Liver (tissue), 3 donors: ENCODE measurements around the gene FIBP.

ENCODE experiments used
- EGR1 ChIP-seq, 2 donors: IDR thresholded peaks; 2 replicates each; pipeline ENCODE4 v1.6.1; 2016 to 2018; ENCODE audit warnings: antibody characterized with exemption in 2 of 2, low read depth in 2 of 2
- HNF4G ChIP-seq: IDR thresholded peaks from 2 replicates; pipeline ENCODE4 v1.6.1; 2016; ENCODE audit warnings: antibody characterized with exemption
- MAX ChIP-seq: IDR thresholded peaks from 2 replicates; pipeline ENCODE4 v1.6.1; 2016; ENCODE audit warnings: antibody characterized with exemption
- REST ChIP-seq: IDR thresholded peaks from 2 replicates; pipeline ENCODE4 v1.6.1; 2016; ENCODE audit warnings: antibody characterized with exemption, mild to moderate bottlenecking
- RXRA ChIP-seq, 2 donors: IDR thresholded peaks; 2 replicates each; pipeline ENCODE4 v1.6.1; 2017 to 2018; ENCODE audit warnings: antibody characterized with exemption in 2 of 2, mild to moderate bottlenecking in 1 of 2
- TAF1 ChIP-seq: conservative IDR thresholded peaks from 2 replicates; pipeline ENCODE4 v1.6.1; 2016; ENCODE audit warnings: antibody characterized with exemption, mild to moderate bottlenecking
- YY1 ChIP-seq: IDR thresholded peaks from 2 replicates; pipeline ENCODE4 v1.6.1; 2016; ENCODE audit warnings: antibody characterized with exemption, mild to moderate bottlenecking
- TF ChIP-seq, protein P1 (sequence below): fragments of 150-350 bp; IDR thresholded peaks from 2 replicates; pipeline ENCODE4 v1.5.1; 2017; ENCODE audit warnings: improper control_type of control experiment, low read depth, low read length; ENCODE audit not compliant: missing input control
- TF ChIP-seq, protein P2 (sequence below): IDR thresholded peaks from 2 replicates; pipeline ENCODE4 v1.6.1; 2016; ENCODE audit warnings: antibody characterized with exemption
- donor health status: healthy.
- donor health status: healthy.

DNA sequence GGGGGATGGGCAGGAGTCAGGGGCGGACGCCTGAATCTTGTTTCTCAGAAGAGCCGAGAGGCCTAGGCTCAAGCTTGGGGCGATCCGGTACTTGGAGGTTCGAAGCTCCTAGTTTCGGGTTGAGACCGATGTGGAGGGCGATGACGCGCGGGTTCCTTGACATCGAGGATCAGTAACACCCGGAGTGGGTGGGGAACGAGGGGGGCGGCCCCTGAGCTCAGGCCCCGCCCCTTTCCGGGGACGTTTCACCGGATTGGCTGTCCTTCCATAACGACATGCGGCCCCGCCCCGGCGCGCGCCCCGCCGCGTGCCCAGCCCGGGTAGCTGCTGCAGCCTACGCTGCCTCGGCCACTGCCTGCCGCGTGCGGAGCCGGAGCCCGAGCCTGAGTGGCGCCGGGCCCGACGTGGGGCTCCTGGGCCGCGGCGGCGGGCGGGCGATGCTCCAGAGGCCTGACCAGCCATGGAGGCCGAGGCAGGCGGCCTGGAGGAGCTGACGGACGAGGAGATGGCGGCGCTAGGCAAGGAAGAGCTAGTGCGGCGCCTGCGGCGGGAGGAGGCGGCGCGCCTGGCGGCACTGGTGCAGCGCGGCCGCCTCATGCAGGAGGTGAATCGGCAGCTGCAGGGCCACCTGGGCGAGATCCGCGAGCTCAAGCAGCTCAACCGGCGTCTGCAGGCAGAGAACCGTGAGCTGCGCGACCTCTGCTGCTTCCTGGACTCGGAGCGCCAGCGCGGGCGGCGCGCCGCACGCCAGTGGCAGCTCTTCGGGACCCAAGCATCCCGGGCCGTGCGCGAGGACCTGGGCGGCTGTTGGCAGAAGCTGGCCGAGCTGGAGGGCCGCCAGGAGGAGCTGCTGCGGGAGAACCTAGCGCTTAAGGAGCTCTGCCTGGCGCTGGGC, 2.3 kb upstream of the FIBP start, which contains the start of gene CCDC85B:
- no peak for TF ChIP-seq TAF1
- TF ChIP-seq RXRA (IDR thresholded peaks at IDR 0.05) = no peak
- TF ChIP-seq EGR1 (IDR thresholded peaks at IDR 0.05; ENCODE audit: low read depth in 2 of 2) = no peak
- TF ChIP-seq, protein P1, sequence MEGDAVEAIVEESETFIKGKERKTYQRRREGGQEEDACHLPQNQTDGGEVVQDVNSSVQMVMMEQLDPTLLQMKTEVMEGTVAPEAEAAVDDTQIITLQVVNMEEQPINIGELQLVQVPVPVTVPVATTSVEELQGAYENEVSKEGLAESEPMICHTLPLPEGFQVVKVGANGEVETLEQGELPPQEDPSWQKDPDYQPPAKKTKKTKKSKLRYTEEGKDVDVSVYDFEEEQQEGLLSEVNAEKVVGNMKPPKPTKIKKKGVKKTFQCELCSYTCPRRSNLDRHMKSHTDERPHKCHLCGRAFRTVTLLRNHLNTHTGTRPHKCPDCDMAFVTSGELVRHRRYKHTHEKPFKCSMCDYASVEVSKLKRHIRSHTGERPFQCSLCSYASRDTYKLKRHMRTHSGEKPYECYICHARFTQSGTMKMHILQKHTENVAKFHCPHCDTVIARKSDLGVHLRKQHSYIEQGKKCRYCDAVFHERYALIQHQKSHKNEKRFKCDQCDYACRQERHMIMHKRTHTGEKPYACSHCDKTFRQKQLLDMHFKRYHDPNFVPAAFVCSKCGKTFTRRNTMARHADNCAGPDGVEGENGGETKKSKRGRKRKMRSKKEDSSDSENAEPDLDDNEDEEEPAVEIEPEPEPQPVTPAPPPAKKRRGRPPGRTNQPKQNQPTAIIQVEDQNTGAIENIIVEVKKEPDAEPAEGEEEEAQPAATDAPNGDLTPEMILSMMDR = peak; percentile 1
- TF ChIP-seq YY1 = peak; percentile 24
- TF ChIP-seq HNF4G = no peak
- TF ChIP-seq REST = no peak
- TF ChIP-seq MAX = peak; percentile 28
- TF ChIP-seq, protein P2, sequence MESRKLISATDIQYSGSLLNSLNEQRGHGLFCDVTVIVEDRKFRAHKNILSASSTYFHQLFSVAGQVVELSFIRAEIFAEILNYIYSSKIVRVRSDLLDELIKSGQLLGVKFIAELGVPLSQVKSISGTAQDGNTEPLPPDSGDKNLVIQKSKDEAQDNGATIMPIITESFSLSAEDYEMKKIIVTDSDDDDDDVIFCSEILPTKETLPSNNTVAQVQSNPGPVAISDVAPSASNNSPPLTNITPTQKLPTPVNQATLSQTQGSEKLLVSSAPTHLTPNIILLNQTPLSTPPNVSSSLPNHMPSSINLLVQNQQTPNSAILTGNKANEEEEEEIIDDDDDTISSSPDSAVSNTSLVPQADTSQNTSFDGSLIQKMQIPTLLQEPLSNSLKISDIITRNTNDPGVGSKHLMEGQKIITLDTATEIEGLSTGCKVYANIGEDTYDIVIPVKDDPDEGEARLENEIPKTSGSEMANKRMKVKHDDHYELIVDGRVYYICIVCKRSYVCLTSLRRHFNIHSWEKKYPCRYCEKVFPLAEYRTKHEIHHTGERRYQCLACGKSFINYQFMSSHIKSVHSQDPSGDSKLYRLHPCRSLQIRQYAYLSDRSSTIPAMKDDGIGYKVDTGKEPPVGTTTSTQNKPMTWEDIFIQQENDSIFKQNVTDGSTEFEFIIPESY = no peak
